Neural crest cell (in vitro differentiated cells): Measurements from ENCODE around the gene ZCCHC10. TPM values are rescaled to one million over a fixed set of nuclear protein-coding genes. Genes with fewer than 3 reads are reported as not detected.
"Not testable (repeated sequence)": the region's sequence is repeated elsewhere in the genome, so short reads cannot be mapped to it uniquely, and the experiment has no call there.

Source experiments
- DNase-seq: peaks from one replicate; pipeline ENCODE4 v3.0.0; 2021; ENCODE audit warnings: low read depth, mixed read lengths, low spot score
- H3K27ac Mint-ChIP-seq: one replicate; pipeline ENCODE4 v1.8.0; 2021; ENCODE audit warnings: mild to moderate bottlenecking, mixed read lengths; ENCODE audit not compliant: unreplicated experiment
- H3K27me3 Mint-ChIP-seq: 2 replicates; pipeline ENCODE4 v1.8.0; 2021; ENCODE audit warnings: low read depth, mild to moderate bottlenecking, mixed read lengths
- H3K36me3 Mint-ChIP-seq: 2 replicates; pipeline ENCODE4 v1.8.0; 2021; ENCODE audit warnings: low read depth, mild to moderate bottlenecking, mixed read lengths
- H3K4me1 Mint-ChIP-seq: 2 replicates; pipeline ENCODE4 v1.8.0; 2021; ENCODE audit warnings: mixed read lengths
- H3K4me3 Mint-ChIP-seq: one replicate; pipeline ENCODE4 v1.8.0; 2021; ENCODE audit warnings: mild to moderate bottlenecking, mixed read lengths
- H3K9me3 Mint-ChIP-seq: 2 replicates; pipeline ENCODE4 v1.8.0; 2021; ENCODE audit warnings: mixed read lengths
- CTCF ChIP-seq: fragments of 200-600 bp; sonication (generic); conservative IDR thresholded peaks from 2 replicates; pipeline ENCODE4 v1.5.0; 2021; ENCODE audit warnings: antibody characterized with exemption, mild to moderate bottlenecking
- total RNA-seq: library from RNA; stranded (reverse); gene quantifications from 2 replicates; pipeline ENCODE4 v1.2.1, GENCODE V29; 2021

ZCCHC10 gene
- total RNA-seq, 1 donor from 2014 or later, result 26.5 TPM

GRCh38 chr5:133026664-133027153 lies 360 bp upstream of the ZCCHC10 start:
- H3K27ac Mint-ChIP-seq, result peak overlapping the region; percentile 87
- H3K36me3 Mint-ChIP-seq, result no peaks in the 10 kb centered on the region
- peaks cover 26% of the 10 kb centered on the region for H3K4me1 Mint-ChIP-seq
- H3K9me3 Mint-ChIP-seq, result no peaks in the 10 kb centered on the region
- peak overlapping the region; percentile 99 for H3K4me3 Mint-ChIP-seq
- no peak for DNase-seq
- no peak for TF ChIP-seq CTCF
- no peaks in the 10 kb centered on the region for H3K27me3 Mint-ChIP-seq

GRCh38 chr5:133019471-133019870 lies 6.9 kb downstream of the ZCCHC10 start:
- not testable (repeated sequence) for H3K4me3 Mint-ChIP-seq, H3K36me3 Mint-ChIP-seq, H3K9me3 Mint-ChIP-seq, H3K27me3 Mint-ChIP-seq, H3K4me1 Mint-ChIP-seq, DNase-seq, H3K27ac Mint-ChIP-seq

- DNase-seq, result no peak
- Mint-ChIP-seq H3K9me3 (peaks cover 3% of the 10 kb centered on the region), H3K36me3 (peaks cover 6% of the 10 kb centered on the region), H3K4me1 (no peaks in the 10 kb centered on the region), H3K4me3 (no peak overlapping the region), H3K27ac (no peak overlapping the region), H3K27me3 (no peaks in the 10 kb centered on the region)
- TF ChIP-seq CTCF, result no peak
These were observed 8.4 kb downstream of the ZCCHC10 start for GRCh38 chr5:133017964-133018363.

GRCh38 chr5:133015466-133015865 lies 10.9 kb downstream of the ZCCHC10 start:
- peaks cover 8% of the 10 kb centered on the region for H3K36me3 Mint-ChIP-seq
- TF ChIP-seq CTCF, result no peak
- peaks cover 3% of the 10 kb centered on the region for H3K9me3 Mint-ChIP-seq
- H3K27ac Mint-ChIP-seq, result no peak overlapping the region
- H3K27me3 Mint-ChIP-seq, result no peaks in the 10 kb centered on the region
- H3K4me1 Mint-ChIP-seq, result no peaks in the 10 kb centered on the region
- no peak overlapping the region for H3K4me3 Mint-ChIP-seq
- DNase-seq, result no peak

GRCh38 chr5:133008455-133008854 lies 17.9 kb downstream of the ZCCHC10 start:
- not testable (repeated sequence) for H3K4me1 Mint-ChIP-seq, H3K9me3 Mint-ChIP-seq, H3K4me3 Mint-ChIP-seq, H3K27ac Mint-ChIP-seq, H3K27me3 Mint-ChIP-seq, DNase-seq
- H3K36me3 Mint-ChIP-seq, result peaks cover 11% of the 10 kb centered on the region

- no peaks in the 10 kb centered on the region for H3K9me3 Mint-ChIP-seq
- TF ChIP-seq CTCF, result no peak
These were observed 19.7 kb downstream of the ZCCHC10 start for GRCh38 chr5:133006653-133007052.

GRCh38 chr5:132999246-132999645 lies 27.1 kb downstream of the ZCCHC10 start:
- no peaks in the 10 kb centered on the region for H3K27me3 Mint-ChIP-seq
- no peaks in the 10 kb centered on the region for H3K4me1 Mint-ChIP-seq
- H3K4me3 Mint-ChIP-seq, result no peak overlapping the region
- TF ChIP-seq CTCF, result no peak
- H3K9me3 Mint-ChIP-seq, result no peaks in the 10 kb centered on the region
- H3K27ac Mint-ChIP-seq, result no peak overlapping the region
- H3K36me3 Mint-ChIP-seq, result peaks cover 8% of the 10 kb centered on the region
- DNase-seq, result no peak

More at GRCh38 chr5:133006653-133007052, 19.7 kb downstream of the ZCCHC10 start:
- Mint-ChIP-seq H3K36me3 (peaks cover 14% of the 10 kb centered on the region), H3K27ac (no peak overlapping the region), H3K27me3 (no peaks in the 10 kb centered on the region), H3K4me3 (no peak overlapping the region), H3K4me1 (no peaks in the 10 kb centered on the region)
- DNase-seq, result no peak
